AG09309 (cell line): ENCODE data around the gene RB1.

Experiments
- DNase-seq: peaks from one replicate; pipeline ENCODE4 v3.0.0-alpha.2; 2010; ENCODE audit warnings: low read depth
- H3K4me3 ChIP-seq: 2 replicates; pipeline ENCODE4 v1.5.1; 2011; ENCODE audit warnings: mild to moderate bottlenecking, low read depth, low read length, moderate library complexity; ENCODE audit not compliant: control insufficient read depth
- CTCF ChIP-seq: IDR thresholded peaks from 2 replicates; pipeline ENCODE4 v1.5.1; 2011; ENCODE audit warnings: mild to moderate bottlenecking, low read depth, low read length, inconsistent platforms; ENCODE audit not compliant: insufficient read depth, control insufficient read depth; ENCODE audit errors: missing control alignments

Gene RB1

DNA sequence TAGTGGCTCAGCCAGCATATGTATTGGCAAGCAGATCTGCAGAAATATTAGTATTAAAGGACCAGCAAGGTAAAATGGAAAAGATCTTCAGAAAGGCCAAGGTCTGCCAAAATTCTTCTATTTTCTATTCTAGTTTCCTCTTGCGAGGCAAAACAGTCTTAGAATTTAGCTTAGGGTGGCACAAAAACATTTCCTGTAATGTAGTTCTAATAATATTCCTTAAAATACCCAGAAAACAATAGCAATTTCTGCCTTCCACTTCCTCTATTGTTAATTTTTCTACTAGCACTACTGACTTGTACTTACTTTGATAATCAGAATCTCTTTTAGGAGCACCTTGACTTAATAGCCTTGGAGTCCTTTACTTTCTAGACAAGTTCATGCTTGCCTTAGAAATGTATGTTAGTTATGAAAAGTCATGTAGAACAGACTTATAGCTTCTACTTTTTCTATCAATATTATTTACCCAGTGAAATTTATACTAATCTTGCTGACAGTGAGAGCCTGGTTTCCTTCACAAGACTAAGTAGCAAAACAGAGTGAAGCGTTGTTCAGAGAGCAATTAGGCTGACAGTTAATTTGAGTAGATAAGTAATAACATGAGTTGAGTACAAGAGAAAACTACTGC lies 133.2 kb downstream of the RB1 start:
- no peak for DNase-seq
- no peak for TF ChIP-seq CTCF
- no peak overlapping the region for H3K4me3 ChIP-seq

- no peak for DNase-seq
Observed at GRCh38 chr13:48437371-48437770, 133.8 kb downstream of the RB1 start.

GRCh38 chr13:48443442-48444208 lies 140.1 kb downstream of the RB1 start:
- TF ChIP-seq CTCF = no peak
- H3K4me3 ChIP-seq = no peak overlapping the region
- DNase-seq = no peak

More at GRCh38 chr13:48437371-48437770, 133.8 kb downstream of the RB1 start:
- no peak overlapping the region for H3K4me3 ChIP-seq
- no peak for TF ChIP-seq CTCF

DNA sequence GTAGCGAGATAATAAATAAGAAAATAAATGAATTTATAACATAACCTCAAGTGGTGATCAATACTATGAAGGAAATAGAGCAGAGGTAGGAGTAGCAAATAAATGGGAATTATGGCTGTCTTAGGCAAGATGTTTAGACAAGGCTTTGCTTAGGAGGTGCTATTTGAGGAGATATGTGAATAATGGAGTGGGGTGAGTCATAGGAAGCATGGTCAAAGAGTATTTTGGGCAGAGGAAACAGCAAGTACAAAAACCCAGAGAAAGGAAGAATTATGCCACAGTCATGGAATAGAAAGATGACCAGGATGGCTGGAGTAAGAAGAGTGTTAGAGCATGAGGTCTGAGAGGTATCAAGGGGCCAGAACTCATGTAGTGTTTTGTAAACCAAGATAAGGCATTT lies 142.9 kb downstream of the RB1 start:
- no peak overlapping the region for H3K4me3 ChIP-seq

GRCh38 chr13:48448285-48448958 lies 144.9 kb downstream of the RB1 start:
- DNase-seq = no peak
- no peak for TF ChIP-seq CTCF
- no peak overlapping the region for H3K4me3 ChIP-seq

More for the DNA sequence above, 142.9 kb downstream of the RB1 start:
- no peak for TF ChIP-seq CTCF
- no peak for DNase-seq

GRCh38 chr13:48448959-48449614 lies 145.5 kb downstream of the RB1 start:
- no peak for TF ChIP-seq CTCF
- H3K4me3 ChIP-seq = no peak overlapping the region; the same call in 1 of the 2 replicates
- no peak for DNase-seq
